ENCODE data around the gene HHEX.

HHEX gene

GRCh38 chr10:92690211-92690914, 608 bp downstream of the HHEX start:
- Histone ChIP-seq H3K4me1 (ENCODE audit: control insufficient read depth in 1 of 2, insufficient read depth in 1 of 2, low read depth in 1 of 2, low read length in 1 of 2) (peaks cover 55 to 57% of the 10 kb centered on the region in 2 experiments), H3K27ac (peak overlapping the region; percentile 95), H3K27me3 (no peaks in the 10 kb centered on the region), H3K36me3 (peaks cover 30% of the 10 kb centered on the region), H3K4me3 (ENCODE audit: low read depth in 1 of 2, low read length in 1 of 2) (peak overlapping the region; percentile 85 to 100), H3K9me3 (no peaks in the 10 kb centered on the region)
- TF ChIP-seq CTCF (IDR thresholded peaks at IDR 0.05), result no peak

GRCh38 chr10:92690915-92691590, 1.3 kb downstream of the HHEX start:
- Histone ChIP-seq H3K27ac (peak overlapping the region; percentile 95), H3K9me3 (no peaks in the 10 kb centered on the region), H3K4me3 (ENCODE audit: low read depth in 1 of 2, low read length in 1 of 2) (peak overlapping the region; percentile 85 to 100), H3K4me1 (ENCODE audit: control insufficient read depth in 1 of 2, insufficient read depth in 1 of 2, low read depth in 1 of 2, low read length in 1 of 2) (peaks cover 55 to 57% of the 10 kb centered on the region in 2 experiments), H3K27me3 (no peaks in the 10 kb centered on the region), H3K36me3 (peaks cover 37% of the 10 kb centered on the region)
- TF ChIP-seq CTCF (IDR thresholded peaks at IDR 0.05), result no peak

GRCh38 chr10:92691591-92692079, 1.9 kb downstream of the HHEX start:
- Histone ChIP-seq H3K27me3 (no peaks in the 10 kb centered on the region), H3K36me3 (peaks cover 40% of the 10 kb centered on the region), H3K27ac (peak overlapping the region; percentile 95), H3K4me3 (ENCODE audit: low read depth in 1 of 2, low read length in 1 of 2) (peak overlapping the region; percentile 85 to 100), H3K9me3 (no peaks in the 10 kb centered on the region), H3K4me1 (ENCODE audit: control insufficient read depth in 1 of 2, insufficient read depth in 1 of 2, low read depth in 1 of 2, low read length in 1 of 2) (peaks cover 55 to 57% of the 10 kb centered on the region in 2 experiments)
- no peak for TF ChIP-seq CTCF (IDR thresholded peaks at IDR 0.05)

- Histone ChIP-seq H3K4me3 (ENCODE audit: low read depth in 1 of 2, low read length in 1 of 2) (peak overlapping the region; percentile 85 to 100), H3K4me1 (ENCODE audit: control insufficient read depth in 1 of 2, insufficient read depth in 1 of 2, low read depth in 1 of 2, low read length in 1 of 2) (peaks cover 55 to 57% of the 10 kb centered on the region in 2 experiments), H3K27me3 (no peaks in the 10 kb centered on the region), H3K27ac (peak overlapping the region; percentile 95), H3K36me3 (peaks cover 40% of the 10 kb centered on the region), H3K9me3 (no peaks in the 10 kb centered on the region)
- TF ChIP-seq CTCF (IDR thresholded peaks at IDR 0.05), result no peak
These were observed 2.4 kb downstream of the HHEX start for GRCh38 chr10:92692080-92692671.

GRCh38 chr10:92692697-92693533, 3.2 kb downstream of the HHEX start:
- no peak for TF ChIP-seq CTCF (IDR thresholded peaks at IDR 0.05)
- Histone ChIP-seq H3K4me1 (ENCODE audit: control insufficient read depth in 1 of 2, insufficient read depth in 1 of 2, low read depth in 1 of 2, low read length in 1 of 2) (peaks cover 55% of the 10 kb centered on the region in 2 experiments), H3K27ac (peak overlapping the region; percentile 95), H3K36me3 (peaks cover 40% of the 10 kb centered on the region), H3K4me3 (ENCODE audit: low read depth in 1 of 2, low read length in 1 of 2) (peak overlapping the region; percentile 85 to 100), H3K27me3 (no peaks in the 10 kb centered on the region), H3K9me3 (no peaks in the 10 kb centered on the region)
